Neural cell (in vitro differentiated cells): Measurements from ENCODE around the gene OXSM. TPM values are rescaled to one million over a fixed set of nuclear protein-coding genes. Genes with fewer than 3 reads are reported as not detected.

Experiments used
- H2AFZ ChIP-seq: fragments of 200-600, 300-800 bp; sonication (generic), shearing (Covaris generic); 2 replicates; pipeline ENCODE4 v1.6.0; 2014; ENCODE audit warnings: low read depth, mild to moderate bottlenecking, antibody characterized with exemption, low read length, moderate library complexity
- H3F3A ChIP-seq: fragments of 200-600 bp; shearing (Covaris generic); 2 replicates; pipeline ENCODE4 v1.6.1; 2016; ENCODE audit warnings: mild to moderate bottlenecking, moderate library complexity, mixed read lengths, antibody characterized with exemption, low read length; ENCODE audit not compliant: insufficient read depth, poor library complexity, severe bottlenecking
- H3K27ac ChIP-seq: fragments of 200-600, 300-800 bp; sonication (generic), shearing (Covaris generic); 2 replicates; pipeline ENCODE4 v1.5.1; 2014; ENCODE audit warnings: mild to moderate bottlenecking, low read length, moderate library complexity
- H3K27me3 ChIP-seq: fragments of 300-800, 200-600 bp; sonication (generic), shearing (Covaris generic); 2 replicates; pipeline ENCODE4 v1.6.0; 2014; ENCODE audit warnings: mild to moderate bottlenecking, low read depth, low read length, moderate library complexity; ENCODE audit not compliant: insufficient read depth
- H3K36me3 ChIP-seq: fragments of 300-800, 200-600 bp; sonication (generic), shearing (Covaris generic); 2 replicates; pipeline ENCODE4 v1.5.1; 2014; ENCODE audit warnings: mild to moderate bottlenecking, antibody characterized with exemption, low read length, moderate library complexity; ENCODE audit not compliant: insufficient read depth
- H3K4me2 ChIP-seq: fragments of 300-800, 200-600 bp; sonication (generic), shearing (Covaris generic); 2 replicates; pipeline ENCODE4 v1.6.0; 2014; ENCODE audit warnings: mild to moderate bottlenecking, low read length
- H3K4me3 ChIP-seq: fragments of 300-800, 200-600 bp; sonication (generic), shearing (Covaris generic); 2 replicates; pipeline ENCODE4 v1.5.1; 2014; ENCODE audit warnings: mild to moderate bottlenecking, low read length, moderate library complexity
- H3K79me2 ChIP-seq: fragments of 200-600 bp; shearing (Covaris generic); replicated peaks from 2 replicates; pipeline ENCODE4 v1.6.0; 2014; ENCODE audit warnings: mild to moderate bottlenecking, low read length, moderate library complexity; ENCODE audit not compliant: insufficient read depth
- H3K9ac ChIP-seq: fragments of 300-800, 200-600 bp; sonication (generic), shearing (Covaris generic); 2 replicates; pipeline ENCODE4 v1.6.1; 2016; ENCODE audit warnings: mild to moderate bottlenecking, low read length, mixed read lengths
- H3K9me2 ChIP-seq: fragments of 200-600 bp; shearing (Covaris generic); 2 replicates; pipeline ENCODE4 v1.6.1; 2016; ENCODE audit warnings: mild to moderate bottlenecking, low read length, mixed read lengths; ENCODE audit not compliant: insufficient read depth
- H3K9me3 ChIP-seq: fragments of 200-600, 300-800 bp; sonication (generic), shearing (Covaris generic); 2 replicates; pipeline ENCODE4 v1.6.1; 2016; ENCODE audit warnings: mild to moderate bottlenecking, mixed run types, low read length, moderate library complexity, mixed read lengths
- H4K20me1 ChIP-seq: fragments of 200-600 bp; shearing (Covaris generic); 2 replicates; pipeline ENCODE4 v1.6.1; 2016; ENCODE audit warnings: mild to moderate bottlenecking, mixed run types; ENCODE audit not compliant: insufficient read depth
- EP300 ChIP-seq: fragments of 450-650 bp; conservative IDR thresholded peaks from 2 replicates; pipeline ENCODE4 v1.6.1; 2014; ENCODE audit warnings: antibody characterized with exemption, mild to moderate bottlenecking, moderate library complexity; ENCODE audit not compliant: poor library complexity, severe bottlenecking
- EZH2 ChIP-seq: fragments of 200-600, 300-800 bp; shearing (Covaris generic), sonication (generic); IDR thresholded peaks from 2 replicates; pipeline ENCODE4 v1.6.1; 2014; ENCODE audit warnings: antibody characterized with exemption, low read length, borderline replicate concordance, mild to moderate bottlenecking; ENCODE audit not compliant: insufficient read depth, poor library complexity, severe bottlenecking
- MXI1 ChIP-seq: fragments of 450-650 bp; conservative IDR thresholded peaks from 2 replicates; pipeline ENCODE4 v1.6.1; 2014; ENCODE audit warnings: antibody characterized with exemption, mild to moderate bottlenecking; ENCODE audit not compliant: poor library complexity, severe bottlenecking
- POLR2AphosphoS5 ChIP-seq: IDR thresholded peaks from 2 replicates; pipeline ENCODE4 v1.6.1; 2012
- RAD21 ChIP-seq: fragments of 450-650 bp; conservative IDR thresholded peaks from 2 replicates; pipeline ENCODE4 v1.6.1; 2014; ENCODE audit warnings: antibody characterized with exemption, mild to moderate bottlenecking, moderate library complexity
- REST ChIP-seq: IDR thresholded peaks from 2 replicates; pipeline ENCODE4 v1.6.1; 2012; ENCODE audit warnings: borderline replicate concordance
- SMC3 ChIP-seq: fragments of 450-650 bp; conservative IDR thresholded peaks from 2 replicates; pipeline ENCODE4 v1.6.1; 2014; ENCODE audit warnings: antibody characterized with exemption, mild to moderate bottlenecking, moderate library complexity; ENCODE audit not compliant: poor library complexity
- TAF1 ChIP-seq: IDR thresholded peaks from 2 replicates; pipeline ENCODE4 v1.6.1; 2012; ENCODE audit warnings: low read depth
- polyA plus RNA-seq: library from polyadenylated mRNA; depleted of rRNA; stranded (reverse); fragments of >200 nt; gene quantifications from 2 replicates; pipeline ENCODE4 v1.2.3, GENCODE V29; 2014
- TF ChIP-seq, protein P1 (sequence below): fragments of 450-650 bp; IDR thresholded peaks from 2 replicates; pipeline ENCODE4 v1.5.1; 2014; ENCODE audit warnings: antibody characterized with exemption, mild to moderate bottlenecking, moderate library complexity; ENCODE audit not compliant: poor library complexity, severe bottlenecking

OXSM gene
- polyA plus RNA-seq, 1 donor from 2014 or later: 6.7 TPM

GRCh38 chr3:25747033-25747432 is 42.9 kb upstream of the OXSM start:
- Histone ChIP-seq H3F3A (no peaks in the 10 kb centered on the region), H3K27me3 (no peaks in the 10 kb centered on the region), H3K27ac (no peak overlapping the region), H3K9ac (no peak overlapping the region), H3K4me2 (no peak overlapping the region), H3K36me3 (peaks cover 4% of the 10 kb centered on the region), H4K20me1 (no peaks in the 10 kb centered on the region), H3K79me2 (no peaks in the 10 kb centered on the region), H3K9me3 (no peaks in the 10 kb centered on the region), H2AFZ (no peak overlapping the region), H3K9me2 (no peaks in the 10 kb centered on the region), H3K4me3 (no peak overlapping the region)
- TF ChIP-seq MXI1 (no peak), POLR2AphosphoS5 (no peak), RAD21 (no peak), SMC3 (no peak)
- TF ChIP-seq, protein P1, sequence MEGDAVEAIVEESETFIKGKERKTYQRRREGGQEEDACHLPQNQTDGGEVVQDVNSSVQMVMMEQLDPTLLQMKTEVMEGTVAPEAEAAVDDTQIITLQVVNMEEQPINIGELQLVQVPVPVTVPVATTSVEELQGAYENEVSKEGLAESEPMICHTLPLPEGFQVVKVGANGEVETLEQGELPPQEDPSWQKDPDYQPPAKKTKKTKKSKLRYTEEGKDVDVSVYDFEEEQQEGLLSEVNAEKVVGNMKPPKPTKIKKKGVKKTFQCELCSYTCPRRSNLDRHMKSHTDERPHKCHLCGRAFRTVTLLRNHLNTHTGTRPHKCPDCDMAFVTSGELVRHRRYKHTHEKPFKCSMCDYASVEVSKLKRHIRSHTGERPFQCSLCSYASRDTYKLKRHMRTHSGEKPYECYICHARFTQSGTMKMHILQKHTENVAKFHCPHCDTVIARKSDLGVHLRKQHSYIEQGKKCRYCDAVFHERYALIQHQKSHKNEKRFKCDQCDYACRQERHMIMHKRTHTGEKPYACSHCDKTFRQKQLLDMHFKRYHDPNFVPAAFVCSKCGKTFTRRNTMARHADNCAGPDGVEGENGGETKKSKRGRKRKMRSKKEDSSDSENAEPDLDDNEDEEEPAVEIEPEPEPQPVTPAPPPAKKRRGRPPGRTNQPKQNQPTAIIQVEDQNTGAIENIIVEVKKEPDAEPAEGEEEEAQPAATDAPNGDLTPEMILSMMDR: no peak

DNA sequence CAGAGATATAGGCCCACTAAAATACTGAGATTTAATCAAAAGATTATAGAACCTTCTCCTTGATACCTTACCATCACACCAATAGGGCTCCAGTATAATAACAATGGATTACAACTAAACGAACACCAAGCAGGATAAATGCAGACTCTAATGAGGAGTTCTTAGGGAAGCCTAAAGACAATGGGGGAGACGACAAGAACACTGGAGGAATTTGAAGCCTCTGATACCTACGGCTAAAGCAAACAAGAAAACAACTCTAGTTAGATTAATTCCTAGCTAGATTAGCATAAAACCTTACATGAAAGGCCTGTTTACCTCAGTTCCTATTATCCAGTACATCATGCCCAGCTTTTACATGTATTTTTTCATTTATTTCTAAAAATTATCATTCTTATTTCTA is 41.7 kb upstream of the OXSM start:
- Histone ChIP-seq H3K4me3 (no peak overlapping the region), H3F3A (no peaks in the 10 kb centered on the region), H3K9me2 (no peaks in the 10 kb centered on the region), H4K20me1 (no peaks in the 10 kb centered on the region), H3K9ac (no peak overlapping the region), H2AFZ (no peak overlapping the region), H3K9me3 (no peaks in the 10 kb centered on the region), H3K27me3 (no peaks in the 10 kb centered on the region), H3K27ac (no peak overlapping the region), H3K4me2 (no peak overlapping the region), H3K36me3 (peaks cover 4% of the 10 kb centered on the region), H3K79me2 (no peaks in the 10 kb centered on the region)
- TF ChIP-seq, protein P1: no peak
- TF ChIP-seq REST: no peak
- no peak for TF ChIP-seq SMC3

GRCh38 chr3:25749031-25749581 is 40.8 kb upstream of the OXSM start:
- no peak overlapping the region for H3K4me2 ChIP-seq
- H3K9me2 ChIP-seq: no peaks in the 10 kb centered on the region
- no peak overlapping the region for H3K9ac ChIP-seq
- no peaks in the 10 kb centered on the region for H4K20me1 ChIP-seq
- H3F3A ChIP-seq: no peaks in the 10 kb centered on the region
- H3K9me3 ChIP-seq: no peaks in the 10 kb centered on the region
- H3K27ac ChIP-seq: no peak overlapping the region
- H2AFZ ChIP-seq: no peak overlapping the region
- no peak overlapping the region for H3K4me3 ChIP-seq
- H3K79me2 ChIP-seq: no peaks in the 10 kb centered on the region
- no peaks in the 10 kb centered on the region for H3K27me3 ChIP-seq
- peaks cover 4% of the 10 kb centered on the region for H3K36me3 ChIP-seq
- TF ChIP-seq RAD21 (no peak), TAF1 (no peak), POLR2AphosphoS5 (no peak), SMC3 (no peak), MXI1 (no peak), EP300 (no peak), EZH2 (no peak)
- TF ChIP-seq, protein P1: no peak
